ENCODE results near the gene AXIN1.
"Not testable (repeated sequence)": the region's sequence is repeated elsewhere in the genome, so short reads cannot be mapped to it uniquely, and the experiment has no call there.

Gene AXIN1

DNA sequence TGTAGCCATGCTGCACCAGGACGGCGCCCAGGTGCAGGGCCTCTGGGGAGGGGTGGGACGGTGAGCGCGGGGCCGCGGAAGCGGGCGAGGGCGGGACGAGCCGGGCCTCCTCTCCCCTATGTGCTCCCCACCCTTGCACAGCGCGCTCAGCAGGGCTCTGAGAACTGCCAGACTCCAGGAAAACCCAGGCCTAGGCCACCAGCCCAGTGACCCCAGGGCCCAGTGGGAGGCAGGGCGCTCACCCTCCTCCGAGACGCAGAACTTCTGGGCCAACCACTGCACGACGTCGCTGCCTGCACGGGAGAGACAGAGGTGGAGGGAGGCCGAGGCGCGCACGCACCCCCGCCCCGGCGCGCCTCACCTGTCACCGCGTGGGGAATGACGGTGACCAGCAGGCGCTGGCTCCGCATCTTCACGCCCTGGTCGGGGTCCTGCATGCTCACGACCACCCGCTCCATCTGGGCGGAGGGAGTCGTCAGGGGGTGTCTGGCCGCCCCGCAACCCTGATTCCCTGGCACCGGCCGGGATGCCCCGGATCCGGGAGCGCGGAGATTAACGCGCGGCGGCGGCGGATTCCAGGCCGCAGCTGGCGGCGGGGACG lies 77.4 kb downstream of the AXIN1 start:
- Histone ChIP-seq H3K9me3 (ENCODE audit: control insufficient read depth, insufficient read depth, low read length) (no peaks in the 10 kb centered on the region), H3K27me3 (ENCODE audit: control insufficient read depth, insufficient read depth, low read length) (peaks cover 34% of the 10 kb centered on the region), H3K9ac (ENCODE audit: low read depth, low read length) (no peak overlapping the region), H3K36me3 (ENCODE audit: control insufficient read depth, insufficient read depth, low read length) (no peaks in the 10 kb centered on the region), H3K4me1 (ENCODE audit: control insufficient read depth, insufficient read depth, low read length) (no peaks in the 10 kb centered on the region), H3K27ac (ENCODE audit: low read depth, low read length) (no peak overlapping the region), H3K4me3 (ENCODE audit: low read depth, low read length) (peak overlapping the region; percentile 65)

GRCh38 chr16:273547-274421 lies 78.7 kb downstream of the AXIN1 start:
- Histone ChIP-seq H3K27me3 (ENCODE audit: control insufficient read depth, insufficient read depth, low read length) (peaks cover 23% of the 10 kb centered on the region), H3K27ac (ENCODE audit: low read depth, low read length) (no peak overlapping the region), H3K9ac (ENCODE audit: low read depth, low read length) (no peak overlapping the region), H3K4me1 (ENCODE audit: control insufficient read depth, insufficient read depth, low read length) (no peaks in the 10 kb centered on the region), H3K4me3 (ENCODE audit: low read depth, low read length) (no peak overlapping the region), H3K9me3 (ENCODE audit: control insufficient read depth, insufficient read depth, low read length) (no peaks in the 10 kb centered on the region), H3K36me3 (ENCODE audit: control insufficient read depth, insufficient read depth, low read length) (no peaks in the 10 kb centered on the region)

DNA sequence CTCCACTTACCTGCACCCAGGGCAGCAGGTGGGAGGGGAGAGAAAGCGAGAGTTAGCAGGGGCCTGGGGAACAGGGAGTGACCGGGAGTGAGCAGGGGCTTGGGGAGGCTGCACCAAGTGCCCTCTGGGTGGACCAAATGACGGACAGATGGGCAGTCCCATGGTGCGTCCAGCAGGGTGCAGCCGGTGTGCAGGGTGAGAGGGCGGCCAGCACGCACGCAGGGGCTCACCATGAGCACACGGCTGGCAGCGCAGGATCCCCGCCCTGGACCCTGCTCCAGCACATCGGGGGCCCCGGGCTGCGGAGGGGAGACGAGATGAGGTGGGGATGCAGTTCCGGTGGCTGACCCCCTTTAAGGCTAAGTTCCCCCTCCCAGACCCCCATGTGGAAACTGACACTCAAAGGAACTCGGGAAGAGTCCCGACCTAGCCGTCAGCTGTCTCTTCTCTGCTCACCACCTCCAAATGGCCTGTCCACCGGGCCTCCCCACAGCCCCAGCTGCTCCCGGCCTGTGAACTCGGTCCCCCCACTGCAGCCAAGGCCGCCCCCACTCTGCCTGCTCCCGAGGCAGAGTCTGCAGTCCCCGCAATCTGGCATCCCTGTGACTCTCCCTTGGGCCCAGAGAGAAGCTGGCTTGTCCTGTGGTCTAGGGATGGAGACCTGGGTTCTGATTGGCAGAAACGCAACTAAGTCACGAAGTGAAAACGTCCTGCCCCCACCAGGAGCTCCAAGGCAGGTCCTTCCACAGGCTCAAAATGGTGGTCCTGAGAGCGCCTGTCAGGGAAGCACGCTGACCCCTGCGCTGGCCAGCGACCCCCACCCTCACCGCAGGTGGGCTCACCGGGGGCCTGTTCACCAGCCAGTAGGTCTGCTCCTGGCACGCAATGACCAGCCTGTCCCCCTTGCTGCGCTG lies 79.6 kb downstream of the AXIN1 start:
- Histone ChIP-seq H3K9ac (ENCODE audit: low read depth, low read length) (no peak overlapping the region), H3K4me3 (ENCODE audit: low read depth, low read length) (no peak overlapping the region), H3K27me3 (ENCODE audit: control insufficient read depth, insufficient read depth, low read length) (peaks cover 23% of the 10 kb centered on the region), H3K36me3 (ENCODE audit: control insufficient read depth, insufficient read depth, low read length) (no peaks in the 10 kb centered on the region), H3K27ac (ENCODE audit: low read depth, low read length) (no peak overlapping the region), H3K4me1 (ENCODE audit: control insufficient read depth, insufficient read depth, low read length) (no peaks in the 10 kb centered on the region), H3K9me3 (ENCODE audit: control insufficient read depth, insufficient read depth, low read length) (no peaks in the 10 kb centered on the region)

- H3K4me3 ChIP-seq (ENCODE audit: low read depth, low read length), result no peak overlapping the region
- H3K9me3 ChIP-seq (ENCODE audit: control insufficient read depth, insufficient read depth, low read length), result no peaks in the 10 kb centered on the region
- H3K27me3 ChIP-seq (ENCODE audit: control insufficient read depth, insufficient read depth, low read length), result peaks cover 14% of the 10 kb centered on the region
- H3K36me3 ChIP-seq (ENCODE audit: control insufficient read depth, insufficient read depth, low read length), result no peaks in the 10 kb centered on the region
- H3K27ac ChIP-seq (ENCODE audit: low read depth, low read length), result no peak overlapping the region
- no peak overlapping the region for H3K9ac ChIP-seq (ENCODE audit: low read depth, low read length)
- no peaks in the 10 kb centered on the region for H3K4me1 ChIP-seq (ENCODE audit: control insufficient read depth, insufficient read depth, low read length)
These were observed 81.9 kb downstream of the AXIN1 start for GRCh38 chr16:270381-271255.

DNA sequence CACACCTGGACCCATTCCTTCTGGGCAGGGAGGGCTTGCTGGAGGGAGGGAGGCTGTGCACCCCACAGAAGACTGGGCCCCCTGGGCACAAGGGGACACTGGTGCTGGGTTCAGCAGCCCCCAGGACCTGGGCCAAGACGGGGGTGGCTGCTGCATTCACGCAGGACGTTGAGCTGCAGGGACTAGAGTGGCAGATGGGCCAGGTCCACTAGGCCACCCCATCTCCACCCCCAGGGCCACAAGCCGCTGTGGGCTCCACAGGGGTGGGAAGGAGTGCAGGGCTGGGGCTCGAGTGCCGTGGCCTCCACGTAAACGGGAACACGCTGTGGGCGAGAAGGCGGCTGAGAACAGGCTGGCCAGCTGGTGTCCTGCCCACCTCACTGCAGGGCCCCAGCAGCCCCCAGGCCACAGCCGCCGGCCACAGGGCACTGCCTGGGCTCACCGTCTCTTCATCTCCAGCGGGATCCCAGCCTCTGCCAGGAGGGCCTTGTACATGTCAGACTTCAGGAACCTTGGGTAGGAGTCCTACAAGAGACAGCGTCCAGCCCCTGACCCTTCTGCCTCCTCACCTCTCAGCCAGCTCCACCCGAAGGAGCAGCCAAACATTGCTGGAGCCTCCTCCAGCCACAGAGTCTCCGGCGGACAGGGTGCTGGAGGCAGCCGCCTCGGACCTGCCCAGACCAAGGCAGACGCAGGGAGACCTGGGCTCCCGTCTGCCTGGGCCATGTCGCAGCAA lies 83.3 kb downstream of the AXIN1 start:
- Histone ChIP-seq H3K9ac (ENCODE audit: low read depth, low read length) (no peak overlapping the region), H3K4me1 (ENCODE audit: control insufficient read depth, insufficient read depth, low read length) (no peaks in the 10 kb centered on the region), H3K36me3 (ENCODE audit: control insufficient read depth, insufficient read depth, low read length) (peaks cover 6% of the 10 kb centered on the region; the same call in 1 of the 2 replicates), H3K27ac (ENCODE audit: low read depth, low read length) (no peak overlapping the region), H3K27me3 (ENCODE audit: control insufficient read depth, insufficient read depth, low read length) (peaks cover 2% of the 10 kb centered on the region; the same call in 1 of the 2 replicates), H3K4me3 (ENCODE audit: low read depth, low read length) (no peak overlapping the region), H3K9me3 (ENCODE audit: control insufficient read depth, insufficient read depth, low read length) (no peaks in the 10 kb centered on the region)

DNA sequence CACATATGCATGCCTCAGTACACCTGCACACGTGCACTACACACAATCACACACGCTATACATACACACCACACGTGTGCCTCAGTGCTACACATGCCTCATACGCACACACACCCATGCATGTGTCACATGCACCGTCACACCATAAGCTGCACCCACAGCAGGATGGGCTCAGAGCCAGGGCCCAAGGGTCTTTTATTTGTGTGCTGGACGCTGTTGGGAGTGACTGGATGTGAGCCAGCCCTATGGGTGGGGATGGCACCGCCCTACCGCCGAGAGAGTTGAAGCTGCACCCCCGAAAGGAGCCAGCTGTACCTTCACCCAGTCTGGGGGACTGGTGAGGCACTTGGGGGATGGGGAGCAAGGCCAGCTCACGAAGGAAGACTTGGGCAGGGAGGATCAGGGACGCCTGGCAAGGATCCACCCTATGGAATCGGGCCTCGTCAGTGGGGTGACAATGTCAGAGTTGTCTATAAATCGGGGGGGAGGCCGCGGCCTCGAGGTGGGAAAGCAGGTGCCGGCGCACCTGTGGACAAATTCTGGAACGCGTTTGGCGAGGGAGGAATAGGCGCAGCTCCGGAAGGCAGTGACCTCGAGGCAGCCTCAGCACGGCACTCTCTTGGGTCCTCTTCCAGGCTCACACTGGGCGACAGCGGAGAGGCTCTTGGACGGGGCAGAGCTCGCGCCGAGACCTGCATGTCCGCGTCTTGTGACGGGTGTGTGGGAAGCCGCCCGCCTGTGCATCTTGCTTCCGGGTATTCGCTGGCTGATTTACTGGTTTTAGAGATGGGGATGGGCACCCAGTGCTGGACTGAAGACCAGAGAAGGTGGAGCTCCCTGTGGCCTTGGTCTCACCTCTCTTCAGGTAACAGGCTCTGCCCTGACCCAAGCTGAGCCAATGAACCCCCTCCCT lies 84.1 kb downstream of the AXIN1 start:
- no peak overlapping the region for H3K27ac ChIP-seq (ENCODE audit: low read depth, low read length)
- no peak overlapping the region for H3K4me3 ChIP-seq (ENCODE audit: low read depth, low read length)
- no peak overlapping the region for H3K9ac ChIP-seq (ENCODE audit: low read depth, low read length)
- no peaks in the 10 kb centered on the region for H3K4me1 ChIP-seq (ENCODE audit: control insufficient read depth, insufficient read depth, low read length)
- peaks cover 6% of the 10 kb centered on the region; the same call in 1 of the 2 replicates for H3K36me3 ChIP-seq (ENCODE audit: control insufficient read depth, insufficient read depth, low read length)
- no peaks in the 10 kb centered on the region; the same call in 1 of the 2 replicates for H3K27me3 ChIP-seq (ENCODE audit: control insufficient read depth, insufficient read depth, low read length)
- no peaks in the 10 kb centered on the region for H3K9me3 ChIP-seq (ENCODE audit: control insufficient read depth, insufficient read depth, low read length)

GRCh38 chr16:267562-267961 lies 85.0 kb downstream of the AXIN1 start:
- not testable (repeated sequence) for H3K4me3 ChIP-seq (ENCODE audit: low read depth, low read length); H3K27me3 ChIP-seq (ENCODE audit: control insufficient read depth, insufficient read depth, low read length); H3K36me3 ChIP-seq (ENCODE audit: control insufficient read depth, insufficient read depth, low read length); H3K27ac ChIP-seq (ENCODE audit: low read depth, low read length); H3K9me3 ChIP-seq (ENCODE audit: control insufficient read depth, insufficient read depth, low read length); H3K4me1 ChIP-seq (ENCODE audit: control insufficient read depth, insufficient read depth, low read length); H3K9ac ChIP-seq (ENCODE audit: low read depth, low read length)

GRCh38 chr16:266258-267164 lies 86.0 kb downstream of the AXIN1 start:
- Histone ChIP-seq H3K4me3 (ENCODE audit: low read depth, low read length) (no peak overlapping the region), H3K27ac (ENCODE audit: low read depth, low read length) (no peak overlapping the region), H3K9ac (ENCODE audit: low read depth, low read length) (no peak overlapping the region), H3K4me1 (ENCODE audit: control insufficient read depth, insufficient read depth, low read length) (no peaks in the 10 kb centered on the region), H3K9me3 (ENCODE audit: control insufficient read depth, insufficient read depth, low read length) (no peaks in the 10 kb centered on the region), H3K27me3 (ENCODE audit: control insufficient read depth, insufficient read depth, low read length) (no peaks in the 10 kb centered on the region), H3K36me3 (ENCODE audit: control insufficient read depth, insufficient read depth, low read length) (peaks cover 14% of the 10 kb centered on the region)
